HepG2 (cell line): ENCODE measurements around the gene ARHGEF40. TPM values are rescaled to one million over a fixed set of nuclear protein-coding genes. Genes with fewer than 3 reads are reported as not detected.

Experiments
- ADNP ChIP-seq: sonication (generic); formaldehyde crosslinking; IDR thresholded peaks from 2 replicates; pipeline ENCODE4 v1.4.0; 2020; ENCODE audit warnings: missing genetic modification reagents
- CBFB ChIP-seq: sonication (generic); formaldehyde crosslinking; IDR thresholded peaks from 2 replicates; pipeline ENCODE4 v1.4.0; 2020; ENCODE audit warnings: missing genetic modification reagents
- EP300 ChIP-seq, 3 experiments: sonication (generic) in 1 of 3; formaldehyde crosslinking in 1 of 3; IDR thresholded peaks; 2 replicates each; pipeline versions ENCODE4 v1.5.1 to v1.6.1; 2011 to 2020; ENCODE audit warnings: low read depth in 2 of 3, low read length in 2 of 3, borderline replicate concordance in 1 of 3, improper control_type of control experiment in 1 of 3, mild to moderate bottlenecking in 1 of 3, missing genetic modification reagents in 1 of 3, moderate library complexity in 1 of 3
- ETV6 ChIP-seq: sonication (generic); formaldehyde crosslinking; conservative IDR thresholded peaks from 2 replicates; pipeline ENCODE4 v1.4.0; 2020; ENCODE audit warnings: missing genetic modification reagents
- KAT8 ChIP-seq: IDR thresholded peaks from 2 replicates; pipeline ENCODE4 v1.6.1; 2016; ENCODE audit warnings: missing genetic modification reagents, missing compliant biosample characterization
- KDM1A ChIP-seq: IDR thresholded peaks from 2 replicates; pipeline ENCODE4 v1.6.1; 2016; ENCODE audit warnings: missing compliant biosample characterization
- POLR2G ChIP-seq: fragments of 200-400 bp; formaldehyde crosslinking; IDR thresholded peaks from 2 replicates; pipeline ENCODE4 v1.6.1; 2018; ENCODE audit warnings: mild to moderate bottlenecking, low read depth, low read length, moderate library complexity
- SMARCE1 ChIP-seq: fragments of 450-650 bp; IDR thresholded peaks from 2 replicates; pipeline ENCODE4 v1.6.1; 2017; ENCODE audit warnings: borderline replicate concordance
- ZNF275 ChIP-seq: sonication (generic); formaldehyde crosslinking; IDR thresholded peaks from 2 replicates; pipeline ENCODE4 v1.8.0; 2022; ENCODE audit warnings: missing genetic modification reagents, mild to moderate bottlenecking, inconsistent platforms, borderline replicate concordance
- ZNF331 ChIP-seq: sonication (generic); formaldehyde crosslinking; IDR thresholded peaks from 2 replicates; pipeline ENCODE4 v1.4.0; 2020; ENCODE audit warnings: missing genetic modification reagents
- ZNF430 ChIP-seq: sonication (generic); formaldehyde crosslinking; IDR thresholded peaks from 2 replicates; pipeline ENCODE4 v1.9.0; 2021; ENCODE audit warnings: mild to moderate bottlenecking, missing genetic modification reagents
- ZNF543 ChIP-seq: sonication (generic); formaldehyde crosslinking; IDR thresholded peaks from 2 replicates; pipeline ENCODE4 v1.4.0; 2020; ENCODE audit warnings: mild to moderate bottlenecking, missing genetic modification reagents
- ZNF883 ChIP-seq: sonication (generic); formaldehyde crosslinking; IDR thresholded peaks from 2 replicates; pipeline ENCODE4 v1.5.1; 2020; ENCODE audit warnings: mild to moderate bottlenecking, missing genetic modification reagents; ENCODE audit errors: not compliant biosample characterization
- polyA plus RNA-seq, 8 experiments: library from polyadenylated mRNA; depleted of rRNA in 3 of 8; stranded (reverse) in 7 of 8; unstranded in 1 of 8; fragments of >200 nt; fragmentation: Illumina TruSeq in 4 of 8; extraction: Trizol in 4 of 8; gene quantifications; 2 replicates each; pipeline versions ENCODE4 v1.2.1 to v1.2.3, GENCODE V29; 2011 to 2016; ENCODE audit warnings: low read depth in 4 of 8, missing spikeins in 1 of 8, mixed read lengths in 1 of 8; ENCODE audit not compliant: insufficient read depth in 1 of 8
- total RNA-seq, 5 experiments: library from RNA; depleted of rRNA; stranded (reverse); fragments of >200 nt; fragmentation: Illumina TruSeq; extraction: Trizol; gene quantifications; 2 replicates each; pipeline ENCODE4 v1.2.3, GENCODE V29; 2016; ENCODE audit warnings: low read depth in 1 of 5
- TF ChIP-seq, protein P1 (sequence below): sonication (generic); formaldehyde crosslinking; IDR thresholded peaks from 2 replicates; pipeline ENCODE4 v1.5.0; 2020; ENCODE audit warnings: mild to moderate bottlenecking, missing genetic modification reagents, borderline replicate concordance
- TF ChIP-seq, protein P2 (sequence below): sonication (generic); formaldehyde crosslinking; IDR thresholded peaks from 2 replicates; pipeline ENCODE4 v1.5.0; 2020; ENCODE audit warnings: mild to moderate bottlenecking, missing genetic modification reagents, moderate library complexity

The ARHGEF40 gene
- total and polyA plus RNA-seq, 2 of the 13 experiments (the other 11 are each of a cell fraction or from before 2014, with no cell fraction given) = 28.1 to 78.1 TPM

DNA sequence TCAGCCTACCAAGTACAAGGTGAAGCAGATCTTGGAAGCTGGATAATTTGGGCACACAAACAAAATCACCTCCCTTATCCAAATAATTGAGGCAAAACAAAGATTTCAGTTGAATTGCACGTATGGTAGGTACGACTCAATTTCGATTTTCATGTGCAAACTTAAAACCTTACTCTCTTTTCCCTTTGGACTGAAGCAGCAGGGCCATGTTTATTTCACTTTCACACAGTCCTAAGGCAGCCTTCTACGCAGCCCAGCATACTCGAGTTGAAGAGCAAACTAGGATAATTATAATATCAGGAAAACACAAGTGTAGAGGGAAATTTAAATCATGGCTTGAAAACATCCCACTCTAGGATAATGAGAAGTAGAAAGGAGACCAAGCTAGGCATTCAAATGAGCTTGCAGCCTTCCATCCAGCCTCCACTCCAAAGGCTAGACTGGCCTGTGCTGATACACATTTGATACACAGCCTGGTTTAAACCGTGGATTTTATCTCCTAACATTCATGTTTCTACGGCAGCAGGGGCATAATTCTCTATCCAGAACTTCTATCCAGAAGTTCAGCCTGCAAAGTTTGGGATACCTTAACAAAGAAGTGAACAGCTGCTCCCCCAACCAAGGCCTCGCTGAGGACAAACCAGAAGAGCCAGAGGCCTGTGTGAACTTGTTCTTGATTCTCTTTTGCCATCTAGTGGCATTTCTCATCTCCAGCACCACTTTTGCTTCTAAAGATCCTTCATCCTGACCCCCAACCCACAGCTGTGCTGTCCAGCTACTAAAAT, 30.3 kb upstream of the ARHGEF40 start (continued):
- TF ChIP-seq, protein P1, sequence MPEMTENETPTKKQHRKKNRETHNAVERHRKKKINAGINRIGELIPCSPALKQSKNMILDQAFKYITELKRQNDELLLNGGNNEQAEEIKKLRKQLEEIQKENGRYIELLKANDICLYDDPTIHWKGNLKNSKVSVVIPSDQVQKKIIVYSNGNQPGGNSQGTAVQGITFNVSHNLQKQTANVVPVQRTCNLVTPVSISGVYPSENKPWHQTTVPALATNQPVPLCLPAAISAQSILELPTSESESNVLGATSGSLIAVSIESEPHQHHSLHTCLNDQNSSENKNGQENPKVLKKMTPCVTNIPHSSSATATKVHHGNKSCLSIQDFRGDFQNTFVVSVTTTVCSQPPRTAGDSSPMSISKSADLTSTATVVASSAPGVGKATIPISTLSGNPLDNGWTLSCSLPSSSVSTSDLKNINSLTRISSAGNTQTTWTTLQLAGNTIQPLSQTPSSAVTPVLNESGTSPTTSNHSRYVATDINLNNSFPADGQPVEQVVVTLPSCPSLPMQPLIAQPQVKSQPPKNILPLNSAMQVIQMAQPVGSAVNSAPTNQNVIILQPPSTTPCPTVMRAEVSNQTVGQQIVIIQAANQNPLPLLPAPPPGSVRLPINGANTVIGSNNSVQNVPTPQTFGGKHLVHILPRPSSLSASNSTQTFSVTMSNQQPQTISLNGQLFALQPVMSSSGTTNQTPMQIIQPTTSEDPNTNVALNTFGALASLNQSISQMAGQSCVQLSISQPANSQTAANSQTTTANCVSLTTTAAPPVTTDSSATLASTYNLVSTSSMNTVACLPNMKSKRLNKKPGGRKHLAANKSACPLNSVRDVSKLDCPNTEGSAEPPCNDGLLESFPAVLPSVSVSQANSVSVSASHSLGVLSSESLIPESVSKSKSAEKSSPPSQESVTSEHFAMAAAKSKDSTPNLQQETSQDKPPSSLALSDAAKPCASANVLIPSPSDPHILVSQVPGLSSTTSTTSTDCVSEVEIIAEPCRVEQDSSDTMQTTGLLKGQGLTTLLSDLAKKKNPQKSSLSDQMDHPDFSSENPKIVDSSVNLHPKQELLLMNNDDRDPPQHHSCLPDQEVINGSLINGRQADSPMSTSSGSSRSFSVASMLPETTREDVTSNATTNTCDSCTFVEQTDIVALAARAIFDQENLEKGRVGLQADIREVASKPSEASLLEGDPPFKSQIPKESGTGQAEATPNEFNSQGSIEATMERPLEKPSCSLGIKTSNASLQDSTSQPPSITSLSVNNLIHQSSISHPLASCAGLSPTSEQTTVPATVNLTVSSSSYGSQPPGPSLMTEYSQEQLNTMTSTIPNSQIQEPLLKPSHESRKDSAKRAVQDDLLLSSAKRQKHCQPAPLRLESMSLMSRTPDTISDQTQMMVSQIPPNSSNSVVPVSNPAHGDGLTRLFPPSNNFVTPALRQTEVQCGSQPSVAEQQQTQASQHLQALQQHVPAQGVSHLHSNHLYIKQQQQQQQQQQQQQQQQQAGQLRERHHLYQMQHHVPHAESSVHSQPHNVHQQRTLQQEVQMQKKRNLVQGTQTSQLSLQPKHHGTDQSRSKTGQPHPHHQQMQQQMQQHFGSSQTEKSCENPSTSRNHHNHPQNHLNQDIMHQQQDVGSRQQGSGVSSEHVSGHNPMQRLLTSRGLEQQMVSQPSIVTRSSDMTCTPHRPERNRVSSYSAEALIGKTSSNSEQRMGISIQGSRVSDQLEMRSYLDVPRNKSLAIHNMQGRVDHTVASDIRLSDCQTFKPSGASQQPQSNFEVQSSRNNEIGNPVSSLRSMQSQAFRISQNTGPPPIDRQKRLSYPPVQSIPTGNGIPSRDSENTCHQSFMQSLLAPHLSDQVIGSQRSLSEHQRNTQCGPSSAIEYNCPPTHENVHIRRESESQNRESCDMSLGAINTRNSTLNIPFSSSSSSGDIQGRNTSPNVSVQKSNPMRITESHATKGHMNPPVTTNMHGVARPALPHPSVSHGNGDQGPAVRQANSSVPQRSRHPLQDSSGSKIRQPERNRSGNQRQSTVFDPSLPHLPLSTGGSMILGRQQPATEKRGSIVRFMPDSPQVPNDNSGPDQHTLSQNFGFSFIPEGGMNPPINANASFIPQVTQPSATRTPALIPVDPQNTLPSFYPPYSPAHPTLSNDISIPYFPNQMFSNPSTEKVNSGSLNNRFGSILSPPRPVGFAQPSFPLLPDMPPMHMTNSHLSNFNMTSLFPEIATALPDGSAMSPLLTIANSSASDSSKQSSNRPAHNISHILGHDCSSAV (CRISPR knock-in tag) = no peak
- TF ChIP-seq ZNF275 (CRISPR knock-in tag) (no peak), ZNF331 (CRISPR knock-in tag) (peak; percentile 21; the same call in 1 of the 2 replicates), ADNP (no peak), EP300 (IDR thresholded peaks at IDR 0.05; ENCODE audit: low read depth in 2 of 2, low read length in 2 of 2) (no peak), EP300 (CRISPR knock-in tag; IDR thresholded peaks at IDR 0.05; ENCODE audit: borderline replicate concordance) (no peak), CBFB (CRISPR knock-in tag) (no peak), KDM1A (CRISPR knock-in tag) (no peak), ZNF883 (CRISPR knock-in tag) (no peak), POLR2G (no peak), ZNF543 (CRISPR knock-in tag) (0 out of 2 replicates have a peak, but pooled peaks have one; percentile 6), ETV6 (CRISPR knock-in tag) (no peak), ZNF430 (CRISPR knock-in tag) (0 out of 2 replicates have a peak, but pooled peaks have one; percentile 59), SMARCE1 (no peak), KAT8 (CRISPR knock-in tag) (peak; percentile 73)
- TF ChIP-seq, protein P2, sequence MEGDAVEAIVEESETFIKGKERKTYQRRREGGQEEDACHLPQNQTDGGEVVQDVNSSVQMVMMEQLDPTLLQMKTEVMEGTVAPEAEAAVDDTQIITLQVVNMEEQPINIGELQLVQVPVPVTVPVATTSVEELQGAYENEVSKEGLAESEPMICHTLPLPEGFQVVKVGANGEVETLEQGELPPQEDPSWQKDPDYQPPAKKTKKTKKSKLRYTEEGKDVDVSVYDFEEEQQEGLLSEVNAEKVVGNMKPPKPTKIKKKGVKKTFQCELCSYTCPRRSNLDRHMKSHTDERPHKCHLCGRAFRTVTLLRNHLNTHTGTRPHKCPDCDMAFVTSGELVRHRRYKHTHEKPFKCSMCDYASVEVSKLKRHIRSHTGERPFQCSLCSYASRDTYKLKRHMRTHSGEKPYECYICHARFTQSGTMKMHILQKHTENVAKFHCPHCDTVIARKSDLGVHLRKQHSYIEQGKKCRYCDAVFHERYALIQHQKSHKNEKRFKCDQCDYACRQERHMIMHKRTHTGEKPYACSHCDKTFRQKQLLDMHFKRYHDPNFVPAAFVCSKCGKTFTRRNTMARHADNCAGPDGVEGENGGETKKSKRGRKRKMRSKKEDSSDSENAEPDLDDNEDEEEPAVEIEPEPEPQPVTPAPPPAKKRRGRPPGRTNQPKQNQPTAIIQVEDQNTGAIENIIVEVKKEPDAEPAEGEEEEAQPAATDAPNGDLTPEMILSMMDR (CRISPR knock-in tag) = peak; percentile 93
